GM21825 (cell line): ENCODE data around the gene FAM229B.
"Not testable (repeated sequence)": the region's sequence is repeated elsewhere in the genome, so short reads cannot be mapped to it uniquely, and the experiment has no call there.

Experiments
- ATAC-seq: cut with Tn5 transposase; IDR thresholded peaks from one replicate; pipeline ENCODE4 v1.9.1; 2021; ENCODE audit warnings: mild to moderate bottlenecking, moderate library complexity; ENCODE audit not compliant: unreplicated experiment

Gene FAM229B

GRCh38 chr6:112087136-112087911 is at the start of gene FAM229B, which contains the start of gene TUBE1:
Gene FAM229B (plus strand): TSS chr6:112087591. CDS start chr6:112099284, 11,693 bp downstream.
Gene TUBE1 (minus strand): TSS chr6:112087482. CDS start chr6:112087434, 48 bp downstream.
- peak; percentile 98 for ATAC-seq

- ATAC-seq = no peak
Observed at GRCh38 chr6:112037783-112038216, 49.6 kb upstream of the FAM229B start.

- ATAC-seq = no peak
Observed at GRCh38 chr6:112038268-112038667, 49.1 kb upstream of the FAM229B start.

GRCh38 chr6:112038756-112039430 is 48.5 kb upstream of the FAM229B start:
- no peak for ATAC-seq

GRCh38 chr6:112039431-112039770 is 48.0 kb upstream of the FAM229B start:
- no peak for ATAC-seq

GRCh38 chr6:112040956-112041355 is 46.4 kb upstream of the FAM229B start:
- ATAC-seq = no peak

GRCh38 chr6:112041535-112041934 is 45.9 kb upstream of the FAM229B start:
- ATAC-seq = no peak

GRCh38 chr6:112043032-112044007 is 44.1 kb upstream of the FAM229B start:
- ATAC-seq = peak; percentile 93

- no peak for ATAC-seq
Observed at GRCh38 chr6:112044196-112044595, 43.2 kb upstream of the FAM229B start.

- ATAC-seq = no peak
Observed at GRCh38 chr6:112044856-112045255, 42.5 kb upstream of the FAM229B start.

GRCh38 chr6:112047523-112047922 is 39.9 kb upstream of the FAM229B start:
- not testable (repeated sequence) for ATAC-seq

GRCh38 chr6:112049026-112049799 is 38.2 kb upstream of the FAM229B start:
- ATAC-seq = no peak

- ATAC-seq = no peak
Observed at GRCh38 chr6:112049996-112050395, 37.4 kb upstream of the FAM229B start.

GRCh38 chr6:112050429-112050828 is 37.0 kb upstream of the FAM229B start:
- no peak for ATAC-seq

- ATAC-seq = not testable (repeated sequence)
Observed at GRCh38 chr6:112051251-112051740, 36.1 kb upstream of the FAM229B start.

GRCh38 chr6:112054001-112054400 is 33.4 kb upstream of the FAM229B start, which contains the start of gene CCN6:
Gene CCN6 (plus strand): TSS chr6:112054104. CDS start chr6:112054358, 254 bp downstream.
- ATAC-seq = no peak

- no peak for ATAC-seq
Observed at GRCh38 chr6:112054555-112055190, 32.7 kb upstream of the FAM229B start.

GRCh38 chr6:112058243-112059032 is 29.0 kb upstream of the FAM229B start:
- no peak for ATAC-seq

- no peak for ATAC-seq
Observed at GRCh38 chr6:112061605-112062004, 25.8 kb upstream of the FAM229B start.
